HepG2 (cell line): ENCODE measurements around the gene PTCRA. TPM values are rescaled to one million over a fixed set of nuclear protein-coding genes. Genes with fewer than 3 reads are reported as not detected.
A peak's percentile ranks its signal among the peaks of the same experiment; 100 is the strongest.

Experiments
- CEBPG ChIP-seq: IDR thresholded peaks from 2 replicates; pipeline ENCODE4 v1.6.1; 2016
- GLMP ChIP-seq: sonication (generic); formaldehyde crosslinking; IDR thresholded peaks from 2 replicates; pipeline ENCODE4 v1.9.0; 2021; ENCODE audit warnings: missing genetic modification reagents, mild to moderate bottlenecking, borderline replicate concordance
- GPBP1L1 ChIP-seq: sonication (generic); formaldehyde crosslinking; IDR thresholded peaks from 2 replicates; pipeline ENCODE4 v1.5.0; 2020; ENCODE audit warnings: mild to moderate bottlenecking, missing genetic modification reagents
- GPN1 ChIP-seq: sonication (generic); formaldehyde crosslinking; IDR thresholded peaks from 2 replicates; pipeline ENCODE4 v1.5.1; 2020; ENCODE audit warnings: missing genetic modification reagents, borderline replicate concordance
- HOXA9 ChIP-seq: sonication (generic); formaldehyde crosslinking; IDR thresholded peaks from 2 replicates; pipeline ENCODE4 v1.8.1; 2022; ENCODE audit warnings: missing genetic modification reagents, mild to moderate bottlenecking, moderate library complexity, borderline replicate concordance
- KAT2B ChIP-seq: fragments of 150-350 bp; IDR thresholded peaks from 2 replicates; pipeline ENCODE4 v1.6.1; 2014; ENCODE audit warnings: low read depth, low read length, borderline replicate concordance
- NAIF1 ChIP-seq: sonication (generic); formaldehyde crosslinking; IDR thresholded peaks from 2 replicates; pipeline ENCODE4 v1.5.0; 2020; ENCODE audit warnings: mild to moderate bottlenecking, missing genetic modification reagents, borderline replicate concordance
- PATZ1 ChIP-seq: sonication (generic); formaldehyde crosslinking; IDR thresholded peaks from 2 replicates; pipeline ENCODE4 v1.4.0; 2020; ENCODE audit warnings: missing genetic modification reagents
- PAXIP1 ChIP-seq: sonication (generic); formaldehyde crosslinking; conservative IDR thresholded peaks from 2 replicates; pipeline ENCODE4 v1.4.0; 2020; ENCODE audit warnings: mild to moderate bottlenecking, missing genetic modification reagents, moderate library complexity
- ZBTB21 ChIP-seq: sonication (generic); formaldehyde crosslinking; IDR thresholded peaks from 2 replicates; pipeline ENCODE4 v1.4.0; 2020; ENCODE audit warnings: missing genetic modification reagents
- ZBTB7A ChIP-seq: sonication (generic); formaldehyde crosslinking; IDR thresholded peaks from 2 replicates; pipeline ENCODE4 v1.8.0; 2022; ENCODE audit warnings: mild to moderate bottlenecking, missing genetic modification reagents
- ZFP36 ChIP-seq: fragments of 150-350 bp; IDR thresholded peaks from 2 replicates; pipeline ENCODE4 v1.6.1; 2018; ENCODE audit warnings: borderline replicate concordance, low read length, low read depth; ENCODE audit not compliant: partially characterized antibody
- ZFP90 ChIP-seq: sonication (generic); formaldehyde crosslinking; IDR thresholded peaks from 2 replicates; pipeline ENCODE4 v1.8.0; 2022; ENCODE audit warnings: missing genetic modification reagents, mild to moderate bottlenecking, inconsistent platforms, borderline replicate concordance
- ZNF136 ChIP-seq: sonication (generic); formaldehyde crosslinking; IDR thresholded peaks from 2 replicates; pipeline ENCODE4 v1.8.1; 2022; ENCODE audit warnings: low read depth, mild to moderate bottlenecking, moderate library complexity, missing genetic modification reagents
- ZNF143 ChIP-seq: sonication (generic); formaldehyde crosslinking; IDR thresholded peaks from 2 replicates; pipeline ENCODE4 v1.4.0; 2020; ENCODE audit warnings: missing genetic modification reagents
- ZNF292 ChIP-seq: sonication (generic); formaldehyde crosslinking; IDR thresholded peaks from 2 replicates; pipeline ENCODE4 v1.8.1; 2022; ENCODE audit warnings: mild to moderate bottlenecking, low read depth, missing genetic modification reagents, borderline replicate concordance
- ZNF329 ChIP-seq: sonication (generic); formaldehyde crosslinking; IDR thresholded peaks from 2 replicates; pipeline ENCODE4 v1.9.0; 2021; ENCODE audit warnings: low read depth, mild to moderate bottlenecking, missing genetic modification reagents
- ZNF484 ChIP-seq: sonication (generic); formaldehyde crosslinking; IDR thresholded peaks from 2 replicates; pipeline ENCODE4 v1.5.1; 2020; ENCODE audit warnings: mild to moderate bottlenecking, low read depth, missing genetic modification reagents, borderline replicate concordance
- ZNF782 ChIP-seq: sonication (generic); formaldehyde crosslinking; IDR thresholded peaks from 2 replicates; pipeline ENCODE4 v1.4.0; 2020; ENCODE audit warnings: missing genetic modification reagents, mild to moderate bottlenecking, borderline replicate concordance
- ZSCAN12 ChIP-seq: sonication (generic); formaldehyde crosslinking; IDR thresholded peaks from 2 replicates; pipeline ENCODE4 v1.9.0; 2021; ENCODE audit warnings: mild to moderate bottlenecking, missing genetic modification reagents
- polyA plus RNA-seq, 8 experiments: library from polyadenylated mRNA; depleted of rRNA in 3 of 8; stranded (reverse) in 7 of 8; unstranded in 1 of 8; fragments of >200 nt; fragmentation: Illumina TruSeq in 4 of 8; extraction: Trizol in 4 of 8; gene quantifications; 2 replicates each; pipeline versions ENCODE4 v1.2.1 to v1.2.3, GENCODE V29; 2011 to 2016; ENCODE audit warnings: low read depth in 4 of 8, missing spikeins in 1 of 8, mixed read lengths in 1 of 8; ENCODE audit not compliant: insufficient read depth in 1 of 8
- total RNA-seq, 5 experiments: library from RNA; depleted of rRNA; stranded (reverse); fragments of >200 nt; fragmentation: Illumina TruSeq; extraction: Trizol; gene quantifications; 2 replicates each; pipeline ENCODE4 v1.2.3, GENCODE V29; 2016; ENCODE audit warnings: low read depth in 1 of 5

Gene PTCRA
- total and polyA plus RNA-seq, 2 of the 13 experiments (the other 11 are each of a cell fraction or from before 2014, with no cell fraction given), result not detected

DNA sequence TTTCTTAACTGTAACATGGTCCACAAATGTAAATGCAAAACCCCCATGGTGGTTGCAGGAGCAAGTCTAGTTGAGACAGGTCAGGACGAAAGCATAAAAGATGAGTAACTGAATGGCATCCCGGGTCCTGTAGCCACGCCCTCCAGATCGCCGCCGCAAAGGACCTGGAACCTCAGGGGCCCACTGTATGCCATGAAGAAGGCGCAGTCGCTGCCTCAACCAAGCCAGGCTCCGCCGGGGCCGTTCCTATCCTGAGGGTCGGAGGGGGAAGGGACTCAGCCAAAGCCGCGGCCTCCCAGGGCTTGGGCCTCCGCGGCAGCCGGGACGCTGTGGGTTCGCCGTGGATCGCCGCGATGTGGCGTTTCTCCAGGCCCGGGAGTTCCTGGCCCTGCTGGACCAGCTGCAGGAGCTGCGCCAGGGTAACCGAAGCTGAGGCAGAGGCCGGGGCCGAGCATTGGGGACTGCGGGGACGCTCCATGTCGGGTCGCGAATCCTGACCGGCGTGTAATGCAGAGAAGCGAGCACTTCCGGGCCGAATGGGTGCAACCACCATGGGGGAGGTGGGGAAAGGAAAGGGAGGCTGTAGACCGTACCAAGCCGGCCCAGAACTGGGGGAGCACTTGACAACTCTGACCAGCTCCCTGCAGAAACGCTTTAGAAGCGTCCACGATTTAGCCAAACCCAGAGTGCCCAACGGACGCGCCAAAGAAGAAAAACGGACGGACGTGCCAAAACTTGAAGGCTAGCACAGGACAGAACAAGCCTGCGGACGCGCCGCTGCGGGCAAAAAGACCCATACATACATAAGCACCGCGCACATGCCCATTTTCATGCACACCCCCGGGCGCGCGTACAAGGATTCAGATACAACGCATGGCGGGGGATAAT, 25.3 kb upstream of the PTCRA start (continued):
- peak; percentile 73 for TF ChIP-seq PAXIP1
- TF ChIP-seq ZNF136 (CRISPR knock-in tag), result 0 out of 2 replicates have a peak, but pooled peaks have one; percentile 57
- peak; percentile 68 for TF ChIP-seq PATZ1 (CRISPR knock-in tag)
- TF ChIP-seq ZFP90 (CRISPR knock-in tag), result peak; percentile 85
- TF ChIP-seq ZSCAN12 (CRISPR knock-in tag), result no peak; the same call in 1 of the 2 replicates
- TF ChIP-seq GPN1 (CRISPR knock-in tag), result 0 out of 2 replicates have a peak, but pooled peaks have one; percentile 34
- peak; percentile 95; the same call in 1 of the 2 replicates for TF ChIP-seq ZNF782 (CRISPR knock-in tag)
- peak; percentile 21; the same call in 1 of the 2 replicates for TF ChIP-seq CEBPG (CRISPR knock-in tag)
- no peak for TF ChIP-seq GLMP
- no peak for TF ChIP-seq GPBP1L1 (CRISPR knock-in tag)
- peak; percentile 91; the same call in 1 of the 2 replicates for TF ChIP-seq NAIF1 (CRISPR knock-in tag)
- peak; percentile 84 for TF ChIP-seq ZBTB7A
- no peak for TF ChIP-seq KAT2B
- TF ChIP-seq ZNF484 (CRISPR knock-in tag), result peak; percentile 88; the same call in 1 of the 2 replicates
- peak; percentile 96 for TF ChIP-seq ZNF292 (CRISPR knock-in tag)
- TF ChIP-seq ZNF329 (CRISPR knock-in tag), result no peak
- no peak; the same call in none of the 2 replicates for TF ChIP-seq HOXA9
- no peak; the same call in 1 of the 2 replicates for TF ChIP-seq ZBTB21 (CRISPR knock-in tag)
- no peak for TF ChIP-seq ZFP36
- peak; percentile 59 for TF ChIP-seq ZNF143
